ENCODE measurements around the gene ATP1B1.

The ATP1B1 gene

GRCh38 chr1:169092399-169092798 is 14.1 kb upstream of the ATP1B1 start:
- FAIRE-seq (no peak), DNase-seq (ENCODE audit: insufficient read length, low spot score) (no peak)

GRCh38 chr1:169094897-169095569 is 11.5 kb upstream of the ATP1B1 start:
- no peak for FAIRE-seq
- DNase-seq (ENCODE audit: insufficient read length, low spot score), result no peak

GRCh38 chr1:169098380-169098779 is 8.1 kb upstream of the ATP1B1 start:
- no peak for FAIRE-seq

GRCh38 chr1:169099561-169099960 is 6.9 kb upstream of the ATP1B1 start:
- DNase-seq (ENCODE audit: insufficient read length, low spot score) (no peak), FAIRE-seq (no peak)

More at GRCh38 chr1:169098380-169098779, 8.1 kb upstream of the ATP1B1 start:
- DNase-seq (ENCODE audit: insufficient read length, low spot score), result no peak

GRCh38 chr1:169100208-169100607 is 6.3 kb upstream of the ATP1B1 start:
- DNase-seq (ENCODE audit: insufficient read length, low spot score), result no peak
- no peak for FAIRE-seq

- no peak for FAIRE-seq
- no peak for DNase-seq (ENCODE audit: insufficient read length, low spot score)
These were observed 5.8 kb upstream of the ATP1B1 start for GRCh38 chr1:169100651-169101088.

- FAIRE-seq (no peak), DNase-seq (ENCODE audit: insufficient read length, low spot score) (no peak)
These were observed 3.9 kb upstream of the ATP1B1 start for GRCh38 chr1:169102567-169102966.

GRCh38 chr1:169103002-169103401 is 3.5 kb upstream of the ATP1B1 start:
- FAIRE-seq, result no peak

GRCh38 chr1:169103480-169103893 is 3.0 kb upstream of the ATP1B1 start:
- DNase-seq (ENCODE audit: insufficient read length, low spot score), result no peak
- no peak for FAIRE-seq

More at GRCh38 chr1:169103002-169103401, 3.5 kb upstream of the ATP1B1 start:
- DNase-seq (ENCODE audit: insufficient read length, low spot score), result no peak

GRCh38 chr1:169105087-169105433 is 1.4 kb upstream of the ATP1B1 start:
- FAIRE-seq (no peak), DNase-seq (ENCODE audit: insufficient read length, low spot score) (no peak)

GRCh38 chr1:169105434-169106094 is 926 bp upstream of the ATP1B1 start:
- FAIRE-seq, result peak; percentile 61
- no peak for DNase-seq (ENCODE audit: insufficient read length, low spot score)

GRCh38 chr1:169106921-169107602 is 572 bp downstream of the ATP1B1 start:
- DNase-seq (ENCODE audit: insufficient read length, low spot score) (no peak), FAIRE-seq (peak; percentile 60)

- DNase-seq (ENCODE audit: insufficient read length, low spot score) (no peak), FAIRE-seq (no peak)
These were observed 1.2 kb downstream of the ATP1B1 start for GRCh38 chr1:169107603-169108208.

- DNase-seq (ENCODE audit: insufficient read length, low spot score), result no peak
- FAIRE-seq, result no peak
These were observed 1.7 kb downstream of the ATP1B1 start for GRCh38 chr1:169108223-169108622.

GRCh38 chr1:169108863-169109560 is 2.5 kb downstream of the ATP1B1 start:
- no peak for DNase-seq (ENCODE audit: insufficient read length, low spot score)

GRCh38 chr1:169109561-169110134 is 3.2 kb downstream of the ATP1B1 start:
- FAIRE-seq (peak; percentile 28), DNase-seq (ENCODE audit: insufficient read length, low spot score) (no peak)

More at GRCh38 chr1:169108863-169109560, 2.5 kb downstream of the ATP1B1 start:
- FAIRE-seq, result peak; percentile 35

GRCh38 chr1:169110236-169110635 is 3.7 kb downstream of the ATP1B1 start:
- DNase-seq (ENCODE audit: insufficient read length, low spot score) (no peak), FAIRE-seq (no peak)

GRCh38 chr1:169110689-169111447 is 4.4 kb downstream of the ATP1B1 start:
- FAIRE-seq, result no peak
- no peak for DNase-seq (ENCODE audit: insufficient read length, low spot score)

GRCh38 chr1:169111472-169111871 is 5.0 kb downstream of the ATP1B1 start:
- FAIRE-seq, result no peak
- DNase-seq (ENCODE audit: insufficient read length, low spot score), result no peak

GRCh38 chr1:169112241-169112640 is 5.8 kb downstream of the ATP1B1 start:
- no peak for DNase-seq (ENCODE audit: insufficient read length, low spot score)

More at GRCh38 chr1:169112241-169112640, 5.8 kb downstream of the ATP1B1 start:
- FAIRE-seq, result no peak

Data from GM19239 (cell line).